Measurements from ENCODE around the gene FGFR3. TPM values are rescaled to one million over a fixed set of nuclear protein-coding genes. Genes with fewer than 3 reads are reported as not detected.

FGFR3 gene
- total and polyA plus RNA-seq, 2 of the 8 experiments (the other 6 are each of a cell fraction or from before 2014, with no cell fraction given): 9.0 to 19.5 TPM

DNA sequence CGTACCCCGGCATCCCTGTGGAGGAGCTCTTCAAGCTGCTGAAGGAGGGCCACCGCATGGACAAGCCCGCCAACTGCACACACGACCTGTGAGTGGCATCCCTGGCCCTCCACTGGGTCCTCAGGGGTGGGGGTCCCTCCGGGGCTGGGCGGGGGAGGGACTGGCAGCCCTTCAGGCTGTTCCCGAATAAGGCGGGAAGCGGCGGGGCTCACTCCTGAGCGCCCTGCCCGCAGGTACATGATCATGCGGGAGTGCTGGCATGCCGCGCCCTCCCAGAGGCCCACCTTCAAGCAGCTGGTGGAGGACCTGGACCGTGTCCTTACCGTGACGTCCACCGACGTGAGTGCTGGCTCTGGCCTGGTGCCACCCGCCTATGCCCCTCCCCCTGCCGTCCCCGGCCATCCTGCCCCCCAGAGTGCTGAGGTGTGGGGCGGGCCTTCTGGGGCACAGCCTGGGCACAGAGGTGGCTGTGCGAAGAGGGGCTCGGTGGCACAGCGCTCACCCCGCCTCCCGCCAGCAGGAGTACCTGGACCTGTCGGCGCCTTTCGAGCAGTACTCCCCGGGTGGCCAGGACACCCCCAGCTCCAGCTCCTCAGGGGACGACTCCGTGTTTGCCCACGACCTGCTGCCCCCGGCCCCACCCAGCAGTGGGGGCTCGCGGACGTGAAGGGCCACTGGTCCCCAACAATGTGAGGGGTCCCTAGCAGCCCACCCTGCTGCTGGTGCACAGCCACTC, 13.7 kb downstream of the FGFR3 start (continued):
- TF ChIP-seq JUND (IDR thresholded peaks at IDR 0.05; ENCODE audit: low read length) (no peak), SP2 (IDR thresholded peaks at IDR 0.05; ENCODE audit: low read length) (no peak)

All from H1 (cell line).